Omental fat pad (tissue), 4 donors: ENCODE measurements around the gene CAPZB. TPM values are rescaled to one million over a fixed set of nuclear protein-coding genes. Genes with fewer than 3 reads are reported as not detected.
A peak's percentile ranks its signal among the peaks of the same experiment; 100 is the strongest.

Experiments
- ATAC-seq: fragments of 150-250 bp; one replicate; pipeline ENCODE4 v1.9.1; 2016; ENCODE audit warnings: mild to moderate bottlenecking, moderate library complexity; ENCODE audit not compliant: low FRiP score
- DNase-seq: peaks from one replicate; pipeline ENCODE4 v3.0.0-alpha.2; 2019; ENCODE audit warnings: low spot score
- total RNA-seq, 4 donors: library from RNA; depleted of rRNA; stranded (reverse); fragments of >200 nt; gene quantifications; one replicate each; pipeline ENCODE4 v1.1.0, GENCODE V29; 2016
- TF ChIP-seq, protein P1 (sequence below), 3 donors: fragments of 450-650 bp; IDR thresholded peaks; one replicate each; pipeline ENCODE4 v1.5.1; 2016 to 2017; ENCODE audit warnings: antibody characterized with exemption in 3 of 3, mild to moderate bottlenecking in 3 of 3, moderate library complexity in 2 of 3

CAPZB gene
- total RNA-seq, 4 donors from 2014 or later = 98.0 to 130 (median 120) TPM

DNA sequence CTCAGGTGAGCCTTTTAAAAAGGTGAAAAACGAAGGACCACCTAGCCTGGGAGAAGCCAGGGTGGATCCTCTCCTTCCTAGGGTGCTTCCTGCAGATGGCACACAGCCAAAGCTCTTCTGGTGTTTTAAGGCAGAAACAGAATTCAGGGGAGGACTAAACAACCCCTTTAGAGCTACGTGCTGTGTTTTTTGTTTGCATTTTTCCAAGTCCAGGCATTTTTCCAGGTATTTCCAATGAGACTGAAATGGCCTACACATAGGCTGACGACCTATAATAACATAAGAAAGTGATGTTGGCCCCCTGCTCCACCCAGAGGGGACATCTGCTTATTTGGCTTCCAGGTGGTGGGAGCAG, 83.8 kb downstream of the CAPZB start:
- ATAC-seq (no peak), DNase-seq (no peak)
- TF ChIP-seq, protein P1, sequence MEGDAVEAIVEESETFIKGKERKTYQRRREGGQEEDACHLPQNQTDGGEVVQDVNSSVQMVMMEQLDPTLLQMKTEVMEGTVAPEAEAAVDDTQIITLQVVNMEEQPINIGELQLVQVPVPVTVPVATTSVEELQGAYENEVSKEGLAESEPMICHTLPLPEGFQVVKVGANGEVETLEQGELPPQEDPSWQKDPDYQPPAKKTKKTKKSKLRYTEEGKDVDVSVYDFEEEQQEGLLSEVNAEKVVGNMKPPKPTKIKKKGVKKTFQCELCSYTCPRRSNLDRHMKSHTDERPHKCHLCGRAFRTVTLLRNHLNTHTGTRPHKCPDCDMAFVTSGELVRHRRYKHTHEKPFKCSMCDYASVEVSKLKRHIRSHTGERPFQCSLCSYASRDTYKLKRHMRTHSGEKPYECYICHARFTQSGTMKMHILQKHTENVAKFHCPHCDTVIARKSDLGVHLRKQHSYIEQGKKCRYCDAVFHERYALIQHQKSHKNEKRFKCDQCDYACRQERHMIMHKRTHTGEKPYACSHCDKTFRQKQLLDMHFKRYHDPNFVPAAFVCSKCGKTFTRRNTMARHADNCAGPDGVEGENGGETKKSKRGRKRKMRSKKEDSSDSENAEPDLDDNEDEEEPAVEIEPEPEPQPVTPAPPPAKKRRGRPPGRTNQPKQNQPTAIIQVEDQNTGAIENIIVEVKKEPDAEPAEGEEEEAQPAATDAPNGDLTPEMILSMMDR (IDR thresholded peaks at IDR 0.05) = no peak

DNA sequence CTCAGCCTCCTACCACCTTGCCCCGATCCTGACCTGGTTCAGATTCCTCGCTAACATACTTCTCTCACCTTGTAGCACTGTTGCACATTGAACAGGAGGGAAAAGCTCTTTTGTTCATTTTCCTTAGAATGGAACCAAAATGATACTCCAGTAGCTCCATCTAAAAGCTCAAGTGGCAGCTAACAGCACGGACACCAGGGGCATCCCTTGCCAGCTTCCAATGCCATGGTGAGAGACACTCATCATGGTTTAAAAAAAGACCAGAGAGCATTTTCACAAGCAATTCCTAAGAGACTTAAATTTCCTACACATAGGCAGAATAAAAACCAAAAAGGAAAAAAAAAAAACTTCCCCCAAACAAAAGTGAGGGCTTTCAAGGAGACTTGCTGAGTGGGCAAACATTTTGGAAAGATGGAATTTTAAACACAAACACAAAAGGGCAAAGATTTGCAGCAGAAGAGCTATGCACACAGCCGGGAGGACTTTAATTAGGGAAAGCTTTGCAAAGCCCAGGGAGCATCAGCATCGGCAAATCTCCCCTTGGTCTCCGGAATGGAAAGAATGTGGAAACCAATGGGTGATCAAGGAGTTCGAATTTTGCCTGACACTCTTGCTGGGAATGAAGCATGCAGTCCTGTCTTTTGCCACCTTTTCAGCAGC, 84.3 kb downstream of the CAPZB start:
- ATAC-seq (no peak), DNase-seq (no peak)
- TF ChIP-seq, protein P1 (IDR thresholded peaks at IDR 0.05) = no peak

DNA sequence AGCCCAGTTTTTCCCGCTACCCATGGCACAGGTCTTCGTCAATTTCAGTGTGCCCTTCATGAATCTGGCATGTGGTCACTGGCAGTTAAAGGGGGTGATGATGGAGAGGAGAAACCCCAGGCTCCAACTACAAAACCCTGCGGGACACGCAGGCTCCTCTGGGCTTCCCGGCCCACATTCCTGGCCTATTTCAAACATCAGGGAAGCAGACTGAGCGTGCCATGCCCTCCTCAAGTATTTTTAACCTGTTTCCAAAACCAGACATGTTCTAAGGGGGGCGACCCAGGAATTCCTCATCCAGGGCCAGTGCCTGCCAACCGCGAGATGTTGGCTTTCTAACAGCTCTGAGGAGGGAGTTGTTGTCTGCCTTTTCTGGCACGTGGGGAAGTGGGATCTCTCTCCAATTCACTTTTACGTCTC, 85.1 kb downstream of the CAPZB start:
- ATAC-seq = no peak
- DNase-seq = no peak
- TF ChIP-seq, protein P1 (IDR thresholded peaks at IDR 0.05) = no peak

DNA sequence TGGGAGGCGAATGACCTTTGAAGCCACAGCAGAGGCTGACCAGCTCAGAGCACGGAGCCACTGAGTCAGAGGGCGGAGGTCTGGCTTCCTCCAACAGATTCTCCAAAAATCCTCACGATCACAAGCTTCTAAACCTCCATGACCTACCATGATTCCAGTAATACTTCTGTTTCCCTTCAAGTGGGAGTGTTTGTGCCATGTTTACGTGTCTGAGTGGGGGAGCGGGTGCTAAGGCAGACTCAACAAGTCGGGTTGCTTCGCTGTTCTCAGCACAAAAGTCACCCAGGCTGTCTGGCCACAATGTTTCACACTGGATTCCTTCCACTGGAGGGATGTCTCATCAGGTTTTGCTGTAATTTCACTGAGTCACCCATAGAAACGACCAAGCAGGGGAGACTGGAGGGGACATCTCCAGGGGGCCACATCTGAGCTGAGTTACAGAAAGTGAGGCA, 87.0 kb downstream of the CAPZB start:
- no peak for DNase-seq
- peak; percentile 14 for ATAC-seq
- TF ChIP-seq, protein P1 (IDR thresholded peaks at IDR 0.05) = no peak

DNA sequence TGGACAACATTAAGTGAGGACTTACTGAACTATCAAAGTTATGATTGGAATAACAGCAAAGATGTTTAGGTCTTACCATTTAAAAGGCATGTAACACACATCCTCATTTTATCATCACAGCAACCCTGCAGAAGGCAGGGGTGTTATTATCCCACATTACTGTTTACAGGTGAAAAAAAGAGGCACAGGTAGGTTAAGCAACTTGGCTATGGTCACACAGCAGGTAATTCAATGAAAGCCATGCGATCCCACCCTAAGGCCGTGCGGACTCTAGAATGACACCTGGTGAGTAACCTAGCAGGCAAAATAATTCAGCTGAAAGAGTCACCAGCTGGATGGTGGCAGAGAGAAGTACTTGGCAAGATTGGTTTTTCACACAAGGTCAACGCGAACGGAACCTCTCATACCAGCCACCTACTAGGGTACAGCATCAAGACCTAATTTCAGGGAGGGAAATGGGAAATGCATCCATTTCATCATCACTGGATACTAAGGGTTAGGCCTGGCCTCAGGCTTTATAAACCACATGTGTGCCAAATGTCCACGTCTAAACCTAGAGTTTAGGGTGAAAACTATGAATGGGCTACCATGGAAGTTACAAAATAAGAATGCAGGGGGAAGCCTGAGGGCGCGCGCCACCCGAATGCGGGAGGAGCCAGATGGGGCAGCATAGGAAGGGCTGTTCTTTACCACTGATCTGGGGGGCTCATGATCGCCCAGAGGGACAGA, 88.0 kb downstream of the CAPZB start:
- TF ChIP-seq, protein P1 (IDR thresholded peaks at IDR 0.05) = no peak
- no peak for DNase-seq
- ATAC-seq = no peak

DNA sequence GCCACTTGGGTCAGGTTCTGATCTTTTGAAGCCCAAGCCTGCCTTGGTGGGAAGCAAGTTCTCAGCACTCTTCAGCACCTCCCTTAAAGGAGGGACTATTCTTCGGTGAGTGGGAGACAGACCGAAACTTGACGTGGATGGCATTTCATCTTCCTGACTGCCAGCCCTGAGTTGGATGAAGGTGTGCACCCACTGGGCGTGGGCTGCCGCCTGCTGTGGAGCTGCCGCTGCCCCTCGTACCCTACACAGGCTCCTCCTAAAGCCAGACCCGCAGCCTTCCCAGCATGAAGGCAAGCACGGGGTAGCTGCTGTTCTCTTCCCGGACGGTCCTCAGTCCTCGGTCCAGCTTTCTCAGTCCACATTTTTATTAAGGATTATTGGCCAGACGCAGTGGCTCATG, 89.1 kb downstream of the CAPZB start:
- TF ChIP-seq, protein P1 (IDR thresholded peaks at IDR 0.05) = no peak
- DNase-seq (no peak), ATAC-seq (no peak)
